Motor neuron (in vitro differentiated cells): ENCODE data around the gene FAM114A1. TPM values are rescaled to one million over a fixed set of nuclear protein-coding genes. Genes with fewer than 3 reads are reported as not detected.

Experiments
- ATAC-seq, 8 experiments: fragments of 200-7000 bp; cut with Tn5 transposase; replicated peaks in 6 of 8; 2 replicates each; pipeline ENCODE4 v1.8.0; 2021; ENCODE audit warnings: mild to moderate bottlenecking in 8 of 8, moderate library complexity in 8 of 8
- H3K27ac ChIP-seq, 2 donors: fragments of 250-450 bp; sonication (Bioruptor Pico); 2 replicates each; pipeline ENCODE4 v1.9.0; 2021; ENCODE audit warnings: antibody characterized with exemption in 2 of 2, mild to moderate bottlenecking in 2 of 2, moderate library complexity in 1 of 2
- H3K4me1 ChIP-seq, 2 donors: fragments of 250-450 bp; sonication (Bioruptor Pico); replicated peaks in 1 of 2; 2 replicates each; pipeline ENCODE4 v1.6.1; 2021; ENCODE audit warnings: antibody characterized with exemption in 2 of 2, mild to moderate bottlenecking in 2 of 2, moderate library complexity in 1 of 2
- H3K4me3 ChIP-seq, 5 donors: fragments of 250-450 bp; sonication (Bioruptor Pico); 2 replicates each; pipeline ENCODE4 v1.9.0; 2021; ENCODE audit warnings: antibody characterized with exemption in 5 of 5, mild to moderate bottlenecking in 5 of 5, moderate library complexity in 4 of 5
- WGBS, 10 experiments: fragments of 450-650 bp; shearing (Covaris generic); methylation state at CpG; one replicate each; pipeline ENCODE4 v1.0.0; 2022; 5-methylcytosine and 5-hydroxymethylcytosine counted together
- in situ Hi-C, 9 experiments: fragments of 400-800 bp; cut with MboI; loops; one replicate each; pipeline ENCODE4 v1.15.0; 2021; ENCODE audit warnings: low sequenced_read_pairs in 9 of 9, low pct_unique_long_range_greater_than_20kb in 2 of 9; ENCODE audit not compliant: unreplicated experiment in 9 of 9
- total RNA-seq, 8 experiments: library from RNA; unstranded; fragments of 300-600 nt; gene quantifications; 2 replicates each; pipeline versions ENCODE4 v1.2.3 to v1.2.4, GENCODE V29; 2022

Gene FAM114A1
- total RNA-seq, 8 experiments from 2014 or later, result 6.4 to 88.4 (median 9.7) TPM

- H3K27ac ChIP-seq, result no peak overlapping the region
- in situ Hi-C loops, result no loop called here
- ATAC-seq, result no peak
Observed at GRCh38 chr4:38964942-38965775, 97.6 kb downstream of the FAM114A1 start.

DNA sequence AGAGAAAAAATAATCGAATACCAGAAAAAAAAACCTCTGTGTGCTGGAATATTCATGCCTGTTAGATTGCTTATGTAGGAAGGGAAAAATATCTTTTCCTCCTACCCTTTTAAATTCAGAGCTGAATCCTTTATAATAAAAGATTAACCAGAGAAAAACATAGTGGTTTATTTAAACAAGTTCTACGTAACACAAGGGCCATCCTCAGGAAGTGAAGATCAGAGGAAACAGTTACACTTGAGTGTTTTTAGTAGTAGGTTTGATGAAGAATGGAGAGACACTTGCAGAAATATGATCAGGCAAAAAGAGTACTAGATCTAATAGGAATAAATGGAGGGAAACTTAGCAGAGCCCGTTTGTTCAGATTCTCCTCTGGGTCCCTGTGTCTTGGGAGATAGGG, 98.3 kb downstream of the FAM114A1 start:
- 67 to 100% (median 94%) methylated on average over 1 to 3 of the region's 3 CpGs for WGBS, 10 experiments
- Histone ChIP-seq H3K4me1 (peaks cover 9 to 21% of the 10 kb centered on the region in 2 donors), H3K4me3 (no peak overlapping the region), H3K27ac (no peak overlapping the region)
- in situ Hi-C loops, result no loop called here
- no peak for ATAC-seq

More at GRCh38 chr4:38964942-38965775, 97.6 kb downstream of the FAM114A1 start:
- Histone ChIP-seq H3K4me3 (no peak overlapping the region), H3K4me1 (peaks cover 9 to 21% of the 10 kb centered on the region in 2 donors)
- WGBS, 10 experiments, result 48 to 100% (median 82%) methylated on average over 1 to 10 of the region's 11 CpGs

DNA sequence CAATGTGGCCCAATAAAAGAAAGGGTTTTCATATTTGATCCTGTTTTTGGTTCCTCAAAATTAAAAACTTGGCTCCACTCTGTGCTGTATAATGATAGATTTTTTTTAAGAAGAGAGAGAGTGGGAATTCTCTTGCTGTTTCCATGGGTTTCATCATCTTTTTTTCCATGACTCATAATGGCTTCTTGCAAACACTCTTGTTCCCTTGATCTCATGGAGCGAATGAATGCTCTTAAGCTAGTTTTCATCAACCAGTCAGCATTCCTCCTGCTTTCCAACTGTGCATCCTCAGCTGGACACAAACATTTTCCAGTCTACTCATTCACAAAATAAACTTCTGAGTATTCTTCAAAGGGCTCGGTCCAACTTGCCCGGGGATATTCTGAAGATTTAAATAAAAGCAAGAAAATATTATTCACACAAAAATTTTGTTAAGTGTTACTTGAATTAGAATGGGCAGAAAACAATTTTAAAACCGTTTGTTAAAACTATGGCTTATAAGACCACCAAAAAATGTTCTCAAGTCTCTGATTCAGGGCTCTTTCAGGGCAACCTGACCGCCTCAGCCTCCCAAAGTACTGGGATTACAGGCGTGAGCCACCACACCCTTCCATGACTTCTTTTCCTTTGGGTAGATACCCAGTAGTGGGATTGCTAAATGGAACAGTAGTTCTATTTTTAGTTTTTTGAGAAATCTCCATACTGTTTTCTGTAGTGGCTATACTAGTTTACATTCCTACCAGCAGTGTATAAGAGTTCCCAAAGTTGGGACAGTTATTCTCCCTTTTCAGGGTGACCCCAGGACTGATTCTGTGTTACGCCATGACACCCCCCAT, 99.9 kb downstream of the FAM114A1 start:
- WGBS, 10 experiments, result 0 to 100% (median 68%) methylated on average over 1 to 7 of the region's 7 CpGs
- Histone ChIP-seq H3K4me3 (no peak overlapping the region), H3K27ac (peak overlapping the region; percentile 78 to 86), H3K4me1 (peaks cover 9 to 21% of the 10 kb centered on the region in 2 donors)
- in situ Hi-C loops, result no loop called here
- ATAC-seq, result peak in 7 of 8 experiments; percentile 66 to 97 (median 89)

GRCh38 chr4:38968668-38969067, 101.1 kb downstream of the FAM114A1 start:
- ATAC-seq, result no peak
- in situ Hi-C loops, result no loop called here
- WGBS, 10 experiments, result 90 to 97% (median 93%) methylated on average over 2 to 5 of the region's 5 CpGs; no CpG with 5 or more reads in 6 of the 10 experiments
- H3K27ac ChIP-seq, result no peak overlapping the region
- H3K4me3 ChIP-seq, result no peak overlapping the region
- H3K4me1 ChIP-seq, result peaks cover 9 to 21% of the 10 kb centered on the region in 2 donors

GRCh38 chr4:38976308-38976707, 108.7 kb downstream of the FAM114A1 start:
- ATAC-seq, result no peak
- in situ Hi-C loops, result no loop called here
- 50 to 100% (median 100%) methylated on average over 1 to 6 of the region's 7 CpGs; no CpG with 5 or more reads in 1 of the 10 experiments for WGBS, 10 experiments
- peaks cover 16 to 37% of the 10 kb centered on the region in 2 donors for H3K4me1 ChIP-seq
- no peak overlapping the region for H3K27ac ChIP-seq
- no peak overlapping the region for H3K4me3 ChIP-seq

- in situ Hi-C loops, result no loop called here
- WGBS, 10 experiments, result 0 to 100% (median 71%) methylated on average over 1 to 3 of the region's 4 CpGs; no CpG with 5 or more reads in 2 of the 10 experiments
- H3K4me3 ChIP-seq, result no peak overlapping the region
- H3K4me1 ChIP-seq, result peaks cover 32 to 63% of the 10 kb centered on the region in 2 donors
- ATAC-seq, result no peak
- no peak overlapping the region for H3K27ac ChIP-seq
Observed at GRCh38 chr4:38979081-38979480, 111.5 kb downstream of the FAM114A1 start.

GRCh38 chr4:38979511-38980230, 112.1 kb downstream of the FAM114A1 start:
- no peak overlapping the region for H3K4me3 ChIP-seq
- in situ Hi-C loops, result no loop called here
- no peak for ATAC-seq
- peaks cover 36 to 69% of the 10 kb centered on the region in 2 donors for H3K4me1 ChIP-seq
- 41 to 81% (median 71%) methylated on average over 3 of the region's 3 CpGs; no CpG with 5 or more reads in 2 of the 10 experiments for WGBS, 10 experiments
- no peak overlapping the region for H3K27ac ChIP-seq

GRCh38 chr4:38980903-38981676, 113.5 kb downstream of the FAM114A1 start:
- 31 to 81% (median 62%) methylated on average over 3 to 7 of the region's 7 CpGs for WGBS, 10 experiments
- Histone ChIP-seq H3K4me1 (peaks cover 50 to 83% of the 10 kb centered on the region in 2 donors), H3K4me3 (no peak overlapping the region), H3K27ac (peak overlapping the region in 1 of 2 donors; percentile 19)
- ATAC-seq, result peak in 2 of 8 experiments; percentile 7 to 17
- in situ Hi-C loops, result no loop called here

GRCh38 chr4:38982361-38983095, 114.9 kb downstream of the FAM114A1 start:
- in situ Hi-C loops, result no loop called here
- no peak overlapping the region for H3K4me3 ChIP-seq
- H3K27ac ChIP-seq, result no peak overlapping the region
- no peak for ATAC-seq
- 23 to 100% (median 81%) methylated on average over 1 to 5 of the region's 5 CpGs for WGBS, 10 experiments
- peaks cover 54 to 83% of the 10 kb centered on the region in 2 donors for H3K4me1 ChIP-seq

GRCh38 chr4:38983291-38983690, 115.7 kb downstream of the FAM114A1 start:
- WGBS, 10 experiments, result 33 to 96% (median 70%) methylated on average over 1 to 5 of the region's 6 CpGs
- Histone ChIP-seq H3K4me1 (peaks cover 54 to 87% of the 10 kb centered on the region in 2 donors), H3K4me3 (no peak overlapping the region), H3K27ac (peak overlapping the region in 1 of 2 donors; percentile 80)
- in situ Hi-C loops, result no loop called here
- no peak for ATAC-seq

- H3K4me3 ChIP-seq, result peak overlapping the region in 3 of 5 donors; percentile 1 to 14 (median 13)
- peaks cover 54 to 81% of the 10 kb centered on the region in 2 donors for H3K4me1 ChIP-seq
- in situ Hi-C loops, result no loop called here
- 20 to 64% (median 38%) methylated on average over 3 to 12 of the region's 12 CpGs for WGBS, 10 experiments
- H3K27ac ChIP-seq, result peak overlapping the region; percentile 44 to 80
- ATAC-seq, result peak in 6 of 8 experiments; percentile 47 to 87 (median 84)
Observed at GRCh38 chr4:38983787-38984598, 116.4 kb downstream of the FAM114A1 start.
